WERI-Rb-1 (cell line): ENCODE measurements around the gene C22orf15.

ENCODE experiments used
- DNase-seq: peaks from one replicate; pipeline ENCODE4 v3.0.0-alpha.2; 2020
- H3K27ac ChIP-seq: fragments of 250-450 bp; sonication (Bioruptor Pico); 2 replicates; pipeline ENCODE4 v1.5.1; 2020; ENCODE audit warnings: mild to moderate bottlenecking, moderate library complexity
- H3K27me3 ChIP-seq: fragments of 250-450 bp; sonication (Bioruptor Pico); 2 replicates; pipeline ENCODE4 v1.5.1; 2021; ENCODE audit warnings: mild to moderate bottlenecking, low read depth, moderate library complexity; ENCODE audit not compliant: insufficient read depth, severe bottlenecking
- H3K36me3 ChIP-seq: fragments of 250-450 bp; sonication (Bioruptor Pico); 2 replicates; pipeline ENCODE4 v1.5.1; 2020; ENCODE audit warnings: mild to moderate bottlenecking, moderate library complexity
- H3K4me3 ChIP-seq: 2 replicates; pipeline ENCODE4 v1.5.1; 2011; ENCODE audit warnings: low read depth, mild to moderate bottlenecking, control low read depth, low read length
- H3K9me3 ChIP-seq: fragments of 250-450 bp; sonication (Bioruptor Pico); 2 replicates; pipeline ENCODE4 v1.5.1; 2021; ENCODE audit warnings: mild to moderate bottlenecking, moderate library complexity; ENCODE audit not compliant: severe bottlenecking
- TF ChIP-seq, protein P1 (sequence below): IDR thresholded peaks from 2 replicates; pipeline ENCODE4 v1.5.1; 2011; ENCODE audit warnings: low read depth, mild to moderate bottlenecking, control low read depth, inconsistent platforms, low read length

Gene C22orf15

DNA sequence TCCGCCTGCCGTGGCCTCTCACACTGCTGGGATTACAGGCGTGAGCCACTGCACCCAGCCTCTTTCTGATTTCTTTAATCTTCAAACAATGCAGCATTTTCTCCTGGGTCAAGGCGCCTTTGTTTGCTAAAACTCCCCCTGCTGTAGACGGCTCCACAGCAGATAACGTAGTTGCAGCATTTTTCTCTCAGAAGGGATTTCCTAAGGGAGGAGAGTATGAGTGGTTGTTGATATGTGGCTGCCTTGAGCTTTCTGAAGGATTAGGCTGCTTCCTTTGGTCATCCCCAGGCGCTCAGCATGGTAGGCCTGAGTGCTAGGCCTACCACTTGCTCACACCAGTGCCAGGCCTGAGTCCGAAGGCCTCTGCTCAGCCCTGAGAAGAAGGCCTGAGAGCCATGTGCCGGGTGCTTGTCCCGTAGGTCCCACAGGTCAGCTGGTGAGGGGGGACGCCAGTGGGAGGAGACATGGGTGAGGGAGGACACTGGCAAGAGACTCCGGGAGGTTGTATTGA lies 42.0 kb downstream of the C22orf15 start:
- TF ChIP-seq, protein P1, sequence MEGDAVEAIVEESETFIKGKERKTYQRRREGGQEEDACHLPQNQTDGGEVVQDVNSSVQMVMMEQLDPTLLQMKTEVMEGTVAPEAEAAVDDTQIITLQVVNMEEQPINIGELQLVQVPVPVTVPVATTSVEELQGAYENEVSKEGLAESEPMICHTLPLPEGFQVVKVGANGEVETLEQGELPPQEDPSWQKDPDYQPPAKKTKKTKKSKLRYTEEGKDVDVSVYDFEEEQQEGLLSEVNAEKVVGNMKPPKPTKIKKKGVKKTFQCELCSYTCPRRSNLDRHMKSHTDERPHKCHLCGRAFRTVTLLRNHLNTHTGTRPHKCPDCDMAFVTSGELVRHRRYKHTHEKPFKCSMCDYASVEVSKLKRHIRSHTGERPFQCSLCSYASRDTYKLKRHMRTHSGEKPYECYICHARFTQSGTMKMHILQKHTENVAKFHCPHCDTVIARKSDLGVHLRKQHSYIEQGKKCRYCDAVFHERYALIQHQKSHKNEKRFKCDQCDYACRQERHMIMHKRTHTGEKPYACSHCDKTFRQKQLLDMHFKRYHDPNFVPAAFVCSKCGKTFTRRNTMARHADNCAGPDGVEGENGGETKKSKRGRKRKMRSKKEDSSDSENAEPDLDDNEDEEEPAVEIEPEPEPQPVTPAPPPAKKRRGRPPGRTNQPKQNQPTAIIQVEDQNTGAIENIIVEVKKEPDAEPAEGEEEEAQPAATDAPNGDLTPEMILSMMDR = no peak
- Histone ChIP-seq H3K36me3 (peaks cover 75% of the 10 kb centered on the region), H3K4me3 (no peak overlapping the region), H3K9me3 (no peaks in the 10 kb centered on the region), H3K27me3 (no peaks in the 10 kb centered on the region), H3K27ac (peak overlapping the region; percentile 70)
- DNase-seq = peak; percentile 63

DNA sequence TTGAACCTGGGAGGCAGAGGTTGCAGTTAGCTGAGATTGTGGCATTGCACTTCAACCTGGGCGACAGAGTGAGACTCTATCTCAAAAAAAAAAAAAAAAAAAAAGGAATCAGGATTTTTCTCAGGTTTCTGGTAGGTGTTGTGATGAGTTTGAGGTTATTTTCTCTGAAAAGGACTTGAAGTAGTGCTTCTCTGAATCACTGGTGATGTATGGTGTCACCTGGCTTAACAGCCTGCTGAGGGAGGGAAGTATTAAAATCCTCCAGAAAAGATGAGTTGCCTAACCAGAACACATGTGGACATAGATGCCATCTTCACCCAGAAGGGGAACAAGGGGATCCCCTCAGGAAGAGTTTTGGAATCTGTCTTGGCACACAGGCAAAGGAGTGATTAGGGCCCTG lies 44.0 kb downstream of the C22orf15 start:
- peaks cover 72% of the 10 kb centered on the region for H3K36me3 ChIP-seq
- TF ChIP-seq, protein P1 = no peak

DNA sequence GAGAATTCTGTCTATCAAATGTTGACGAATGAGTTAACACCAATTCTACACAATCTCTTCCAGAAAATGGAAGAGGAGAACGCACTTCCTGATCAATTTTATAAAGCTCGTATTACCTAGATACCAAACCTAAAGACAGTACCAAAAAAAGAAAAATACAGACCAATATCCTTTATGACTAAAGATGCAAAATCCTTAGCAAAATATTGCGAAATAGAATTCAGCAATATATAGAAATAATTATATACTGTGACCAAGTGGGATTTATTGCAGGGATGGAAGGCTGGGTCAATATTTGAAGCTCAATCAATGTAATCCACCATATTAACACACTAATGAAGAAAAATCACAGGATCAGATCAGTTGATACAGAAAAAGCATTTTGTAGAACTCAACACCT lies 49.6 kb downstream of the C22orf15 start:
- TF ChIP-seq, protein P1 = no peak
- Histone ChIP-seq H3K36me3 (peaks cover 59% of the 10 kb centered on the region), H3K9me3 (no peaks in the 10 kb centered on the region), H3K4me3 (no peak overlapping the region), H3K27ac (no peak overlapping the region; the same call in 1 of the 2 replicates), H3K27me3 (no peaks in the 10 kb centered on the region)
- DNase-seq = no peak

More for the DNA sequence above, 44.0 kb downstream of the C22orf15 start:
- no peak overlapping the region for H3K4me3 ChIP-seq
- no peaks in the 10 kb centered on the region for H3K9me3 ChIP-seq
- H3K27ac ChIP-seq = no peak overlapping the region
- no peak for DNase-seq
- H3K27me3 ChIP-seq = no peaks in the 10 kb centered on the region
